Panc1 (cell line): ENCODE measurements around the gene RAD9A. TPM values are rescaled to one million over a fixed set of nuclear protein-coding genes. Genes with fewer than 3 reads are reported as not detected.

Source experiments
- ATAC-seq: fragments of 200-7000 bp; cut with Tn5 transposase; 2 replicates; pipeline ENCODE4 v1.9.1; 2020; ENCODE audit warnings: mild to moderate bottlenecking, moderate library complexity
- BruUV-seq: library from RNA; stranded (reverse); fragments of 400-500 nt; replicated peaks from 2 replicates; lab custom pipeline; 2021; lab: Mats Ljungman, UMichigan
- CTCF ChIA-PET: fragments of 300-600 bp; sonication (Branson Sonifier 250); formaldehyde crosslinking; loops from one replicate; lab custom pipeline; 2022; ENCODE audit warnings: antibody characterized with exemption; lab: Charles Lee
- POLR2A ChIA-PET: fragments of 300-600 bp; sonication (Branson Sonifier 250); formaldehyde crosslinking; loops from one replicate; lab custom pipeline; 2022; ENCODE audit warnings: antibody characterized with exemption; lab: Charles Lee
- DNase-seq: peaks from one replicate; pipeline ENCODE4 v3.0.0-alpha.2; 2010; ENCODE audit warnings: low read depth, low spot score
- H3K27ac ChIP-seq: 2 replicates; pipeline ENCODE4 v1.5.1; 2011; ENCODE audit warnings: mild to moderate bottlenecking, low read length, inconsistent platforms
- H3K27me3 ChIP-seq: fragments of 200-500 bp; sonication (Bioruptor generic); 2 replicates; pipeline ENCODE4 v1.6.0; 2014; ENCODE audit warnings: low read length, inconsistent platforms; ENCODE audit not compliant: control insufficient read depth, insufficient read depth
- H3K36me3 ChIP-seq: fragments of 200-500 bp; sonication (Bioruptor generic); 2 replicates; pipeline ENCODE4 v1.5.1; 2014; ENCODE audit warnings: inconsistent platforms, mild to moderate bottlenecking, low read length, moderate library complexity; ENCODE audit not compliant: control insufficient read depth, insufficient read depth
- H3K4me1 ChIP-seq: 2 replicates; pipeline ENCODE4 v1.5.1; 2011; ENCODE audit warnings: inconsistent platforms, mild to moderate bottlenecking, low read length, moderate library complexity; ENCODE audit not compliant: control insufficient read depth, insufficient read depth
- H3K4me3 ChIP-seq, 2 experiments: 2 replicates each; pipeline ENCODE4 v1.5.1; 2011 to 2012; ENCODE audit warnings: low read depth in 2 of 2, low read length in 2 of 2, mild to moderate bottlenecking in 2 of 2, inconsistent platforms in 1 of 2, moderate library complexity in 1 of 2
- H3K9me3 ChIP-seq: fragments of 200-500 bp; sonication (Bioruptor generic); 2 replicates; pipeline ENCODE4 v1.5.1; 2014; ENCODE audit warnings: low read depth, mild to moderate bottlenecking, inconsistent platforms, low read length, moderate library complexity; ENCODE audit not compliant: control insufficient read depth, insufficient read depth
- CTCF ChIP-seq: fragments of 450-650 bp; IDR thresholded peaks from 2 replicates; pipeline ENCODE4 v1.5.1; 2017; ENCODE audit warnings: mild to moderate bottlenecking
- POLR2AphosphoS5 ChIP-seq: IDR thresholded peaks from 2 replicates; pipeline ENCODE4 v1.6.1; 2012; ENCODE audit warnings: mild to moderate bottlenecking, low read depth, low read length, moderate library complexity
- REST ChIP-seq, 2 experiments: IDR thresholded peaks; 2 replicates each; pipeline ENCODE4 v1.6.1; 2011 to 2012; ENCODE audit warnings: low read depth in 2 of 2, control low read depth in 1 of 2, low read length in 1 of 2, mild to moderate bottlenecking in 1 of 2, moderate library complexity in 1 of 2; ENCODE audit not compliant: insufficient read depth in 1 of 2
- SIN3A ChIP-seq: IDR thresholded peaks from 2 replicates; pipeline ENCODE4 v1.6.1; 2012; ENCODE audit warnings: low read depth, mild to moderate bottlenecking, low read length, moderate library complexity, borderline replicate concordance; ENCODE audit not compliant: insufficient read depth
- TCF7L2 ChIP-seq: IDR thresholded peaks from 2 replicates; pipeline ENCODE4 v1.6.1; 2011; ENCODE audit warnings: mild to moderate bottlenecking, low read depth, low read length, inconsistent platforms
- in situ Hi-C: cut with HindIII; loops from 2 replicates; pipeline ENCODE4 v1.10.0; 2016; ENCODE audit warnings: low sequenced_read_pairs, low pct_unique_long_range_greater_than_20kb
- intact Hi-C: fragments of 100-400 bp; cut with micrococcal nuclease; formaldehyde crosslinking; loops from one replicate; pipeline ENCODE4 v1.10.0; 2022; ENCODE audit not compliant: unreplicated experiment
- total RNA-seq: library from RNA; stranded (reverse); gene quantifications from one replicate; pipeline ENCODE4 v1.2.1, GENCODE V29; 2021; ENCODE audit not compliant: unreplicated experiment

Gene RAD9A
- total RNA-seq, 1 experiment from 2014 or later, result 33.1 TPM

- no peak overlapping the region for H3K4me3 ChIP-seq
- BruUV-seq, result no TSS peak
- no peaks in the 10 kb centered on the region for H3K36me3 ChIP-seq
- POLR2A ChIA-PET, result interaction anchor here (0.6 to 1.6 kb wide), 4 partner anchors 14 to 103 kb away, joined by 3 to 11 read pairs (median 8); no protein-coding TSS in a partner anchor
- H3K9me3 ChIP-seq, result no peaks in the 10 kb centered on the region
- CTCF ChIA-PET, result interaction anchor here (0.7 to 7.9 kb wide), 8 partner anchors 10 to 275 kb away, joined by 3 to 207 read pairs (median 6); partner anchors contain the start of gene CLCF1
- H3K27me3 ChIP-seq, result no peaks in the 10 kb centered on the region
- H3K4me1 ChIP-seq, result peaks cover 63% of the 10 kb centered on the region
- in situ Hi-C loops (no loop called here), intact Hi-C loops (no loop called here)
- no peak for DNase-seq
- TF ChIP-seq CTCF (no peak), REST (IDR thresholded peaks at IDR 0.05; ENCODE audit: insufficient read depth in 1 of 2, low read depth in 2 of 2, low read length in 1 of 2) (no peak), TCF7L2 (no peak), SIN3A (no peak), POLR2AphosphoS5 (no peak)
- H3K27ac ChIP-seq, result peak overlapping the region; percentile 94
- ATAC-seq, result no peak
Observed at GRCh38 chr11:67355794-67356386, 35.9 kb upstream of the RAD9A start.

GRCh38 chr11:67356387-67356863, 35.4 kb upstream of the RAD9A start:
- Histone ChIP-seq H3K27ac (peak overlapping the region; percentile 94), H3K36me3 (no peaks in the 10 kb centered on the region), H3K27me3 (no peaks in the 10 kb centered on the region), H3K9me3 (no peaks in the 10 kb centered on the region), H3K4me1 (peaks cover 59% of the 10 kb centered on the region), H3K4me3 (no peak overlapping the region)
- POLR2A ChIA-PET, result interaction anchor here (0.9 to 1.6 kb wide), 2 partner anchors 17 to 25 kb away, joined by 9 to 15 read pairs; partner anchors contain the start of gene CLCF1
- in situ Hi-C loops (no loop called here), intact Hi-C loops (no loop called here)
- no peak for DNase-seq
- TF ChIP-seq SIN3A (no peak), CTCF (no peak), POLR2AphosphoS5 (no peak), REST (IDR thresholded peaks at IDR 0.05; ENCODE audit: insufficient read depth in 1 of 2, low read depth in 2 of 2, low read length in 1 of 2) (no peak), TCF7L2 (no peak)
- CTCF ChIA-PET, result interaction anchor here (0.8 to 7.9 kb wide), 7 partner anchors 10 to 94 kb away, joined by 3 to 207 read pairs (median 13); partner anchors contain the start of gene CLCF1
- no TSS peak for BruUV-seq
- no peak for ATAC-seq
